ENCODE results near the gene TPH2.

The TPH2 gene

GRCh38 chr12:72033991-72034390, 95.3 kb downstream of the TPH2 start:
- no peak for DNase-seq (ENCODE audit: low read depth in 2 of 2)

GRCh38 chr12:72035625-72036024, 97.0 kb downstream of the TPH2 start:
- no peak for DNase-seq (ENCODE audit: low read depth in 2 of 2)

- DNase-seq (ENCODE audit: low read depth in 2 of 2) = no peak
These were observed 97.7 kb downstream of the TPH2 start for GRCh38 chr12:72036393-72036792.

GRCh38 chr12:72037006-72037795, 98.6 kb downstream of the TPH2 start:
- DNase-seq (ENCODE audit: low read depth in 2 of 2) = no peak

- no peak for DNase-seq (ENCODE audit: low read depth in 2 of 2)
These were observed 103.2 kb downstream of the TPH2 start for GRCh38 chr12:72041811-72042210.

- DNase-seq (ENCODE audit: low read depth in 2 of 2) = no peak
These were observed 115.0 kb downstream of the TPH2 start for GRCh38 chr12:72053604-72054003.

- DNase-seq (ENCODE audit: low read depth in 2 of 2) = no peak
These were observed 115.9 kb downstream of the TPH2 start for GRCh38 chr12:72054511-72054910.

GRCh38 chr12:72057330-72057914, 118.8 kb downstream of the TPH2 start:
- DNase-seq (ENCODE audit: low read depth in 2 of 2) = no peak

- DNase-seq (ENCODE audit: low read depth in 2 of 2) = no peak
These were observed 124.4 kb downstream of the TPH2 start for GRCh38 chr12:72063073-72063472.

GRCh38 chr12:72071030-72071429, 132.4 kb downstream of the TPH2 start:
- no peak for DNase-seq (ENCODE audit: low read depth in 2 of 2)

GRCh38 chr12:72072592-72073212, 134.1 kb downstream of the TPH2 start:
- no peak for DNase-seq (ENCODE audit: low read depth in 2 of 2)

GRCh38 chr12:72074065-72074464, 135.4 kb downstream of the TPH2 start:
- no peak for DNase-seq (ENCODE audit: low read depth in 2 of 2)

GRCh38 chr12:72074956-72075355, 136.3 kb downstream of the TPH2 start:
- DNase-seq (ENCODE audit: low read depth in 2 of 2) = no peak

GRCh38 chr12:72075401-72075800, 136.8 kb downstream of the TPH2 start:
- DNase-seq (ENCODE audit: low read depth in 2 of 2) = no peak

- DNase-seq (ENCODE audit: low read depth in 2 of 2) = no peak
These were observed 137.4 kb downstream of the TPH2 start for GRCh38 chr12:72075891-72076557.

GRCh38 chr12:72076558-72076915, 137.9 kb downstream of the TPH2 start:
- no peak for DNase-seq (ENCODE audit: low read depth in 2 of 2)

- DNase-seq (ENCODE audit: low read depth in 2 of 2) = no peak
These were observed 138.6 kb downstream of the TPH2 start for GRCh38 chr12:72077111-72077820.

- no peak for DNase-seq (ENCODE audit: low read depth in 2 of 2)
These were observed 143.1 kb downstream of the TPH2 start for GRCh38 chr12:72081777-72082176.
